Epithelial cell of proximal tubule (primary cell): ENCODE measurements around the gene CBFA2T3. TPM values are rescaled to one million over a fixed set of nuclear protein-coding genes. Genes with fewer than 3 reads are reported as not detected.

Experiments
- DNase-seq: peaks from one replicate; pipeline ENCODE4 v3.0.0-alpha.2; 2011; ENCODE audit warnings: low read depth
- H3K4me3 ChIP-seq: 2 replicates; pipeline ENCODE4 v1.5.1; 2011; ENCODE audit warnings: low read depth, mild to moderate bottlenecking, low read length
- total RNA-seq: library from RNA; depleted of rRNA; stranded (reverse); fragments of >200 nt; gene quantifications from 2 replicates; pipeline ENCODE4 v1.2.3, GENCODE V29; 2015
- TF ChIP-seq, protein P1 (sequence below): conservative IDR thresholded peaks from 2 replicates; pipeline ENCODE4 v1.5.1; 2012; ENCODE audit warnings: low read depth, mild to moderate bottlenecking, low read length

CBFA2T3 gene
- total RNA-seq, 1 donor from 2014 or later = 0.86 TPM

DNA sequence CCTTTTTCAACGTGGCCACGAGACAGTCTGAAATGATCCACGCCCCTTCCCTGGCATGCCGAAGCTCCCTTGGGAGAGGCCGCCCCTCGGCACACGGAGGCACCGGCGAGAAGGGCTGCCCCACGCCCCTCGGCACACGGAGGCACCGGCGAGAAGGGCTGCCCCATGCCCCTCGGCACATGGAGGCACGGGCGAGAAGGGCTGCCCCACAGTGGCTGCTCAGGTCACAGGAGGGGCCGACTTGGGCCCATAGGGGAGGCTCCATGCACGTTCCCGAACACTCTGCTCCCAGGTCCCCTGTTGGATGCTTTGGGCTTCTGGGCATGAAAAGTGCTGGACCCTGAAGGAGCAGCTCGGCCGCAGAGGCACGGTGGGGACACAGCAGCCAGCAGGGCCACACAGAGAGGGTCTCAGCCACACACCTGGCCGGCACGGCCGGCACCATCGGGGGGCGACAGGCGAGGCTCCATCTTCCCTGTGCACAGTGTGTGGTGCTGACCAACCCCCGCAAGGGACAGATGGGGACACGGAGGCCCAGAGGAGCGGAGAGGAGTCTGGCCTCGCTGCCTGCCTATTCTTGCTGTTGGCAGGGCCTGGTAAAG is 42.8 kb downstream of the CBFA2T3 start:
- DNase-seq = no peak
- TF ChIP-seq, protein P1, sequence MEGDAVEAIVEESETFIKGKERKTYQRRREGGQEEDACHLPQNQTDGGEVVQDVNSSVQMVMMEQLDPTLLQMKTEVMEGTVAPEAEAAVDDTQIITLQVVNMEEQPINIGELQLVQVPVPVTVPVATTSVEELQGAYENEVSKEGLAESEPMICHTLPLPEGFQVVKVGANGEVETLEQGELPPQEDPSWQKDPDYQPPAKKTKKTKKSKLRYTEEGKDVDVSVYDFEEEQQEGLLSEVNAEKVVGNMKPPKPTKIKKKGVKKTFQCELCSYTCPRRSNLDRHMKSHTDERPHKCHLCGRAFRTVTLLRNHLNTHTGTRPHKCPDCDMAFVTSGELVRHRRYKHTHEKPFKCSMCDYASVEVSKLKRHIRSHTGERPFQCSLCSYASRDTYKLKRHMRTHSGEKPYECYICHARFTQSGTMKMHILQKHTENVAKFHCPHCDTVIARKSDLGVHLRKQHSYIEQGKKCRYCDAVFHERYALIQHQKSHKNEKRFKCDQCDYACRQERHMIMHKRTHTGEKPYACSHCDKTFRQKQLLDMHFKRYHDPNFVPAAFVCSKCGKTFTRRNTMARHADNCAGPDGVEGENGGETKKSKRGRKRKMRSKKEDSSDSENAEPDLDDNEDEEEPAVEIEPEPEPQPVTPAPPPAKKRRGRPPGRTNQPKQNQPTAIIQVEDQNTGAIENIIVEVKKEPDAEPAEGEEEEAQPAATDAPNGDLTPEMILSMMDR = no peak
- H3K4me3 ChIP-seq = no peak overlapping the region

DNA sequence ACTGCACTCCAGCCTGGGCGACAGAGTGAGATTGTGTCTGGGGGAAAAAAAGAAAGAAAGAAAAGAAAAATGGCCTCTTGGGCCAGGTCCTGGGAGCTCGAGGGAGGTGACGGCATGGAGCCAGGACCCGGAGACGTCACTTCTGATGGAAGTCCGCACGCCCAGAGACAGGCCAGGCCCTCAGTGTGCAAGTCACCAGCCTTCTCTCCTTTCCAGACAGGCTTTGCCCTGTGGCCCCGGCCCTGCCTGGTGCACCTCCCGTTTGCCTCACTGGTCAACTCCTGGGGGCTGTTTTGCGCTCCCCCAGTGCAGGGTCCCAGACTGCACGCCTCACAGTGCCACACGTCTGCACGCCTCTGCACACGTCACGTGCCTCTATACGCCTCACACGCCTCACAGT is 44.1 kb downstream of the CBFA2T3 start:
- TF ChIP-seq, protein P1 = no peak
- DNase-seq = no peak

DNA sequence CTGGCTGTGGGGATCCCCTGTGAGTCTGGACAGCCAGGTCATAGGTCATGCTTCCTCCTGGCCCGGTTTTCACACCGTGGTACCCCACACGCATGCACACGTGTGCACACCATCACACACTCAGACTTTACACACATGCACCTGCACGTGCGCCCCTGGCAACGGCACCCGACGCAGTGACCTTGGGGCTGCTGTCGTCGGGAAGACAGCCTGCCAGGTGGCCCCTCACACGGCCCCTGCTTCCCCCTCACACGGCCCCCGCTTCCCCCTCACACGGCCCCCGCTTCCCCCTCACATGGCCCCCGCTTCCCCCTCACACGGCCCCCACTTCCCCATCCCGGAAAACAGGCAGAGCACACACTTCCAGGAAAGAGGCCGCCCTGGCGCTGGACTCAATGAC is 45.1 kb downstream of the CBFA2T3 start:
- TF ChIP-seq, protein P1 = no peak
- no peak for DNase-seq
- H3K4me3 ChIP-seq = no peak overlapping the region

More for the DNA sequence above, 44.1 kb downstream of the CBFA2T3 start:
- H3K4me3 ChIP-seq = no peak overlapping the region

DNA sequence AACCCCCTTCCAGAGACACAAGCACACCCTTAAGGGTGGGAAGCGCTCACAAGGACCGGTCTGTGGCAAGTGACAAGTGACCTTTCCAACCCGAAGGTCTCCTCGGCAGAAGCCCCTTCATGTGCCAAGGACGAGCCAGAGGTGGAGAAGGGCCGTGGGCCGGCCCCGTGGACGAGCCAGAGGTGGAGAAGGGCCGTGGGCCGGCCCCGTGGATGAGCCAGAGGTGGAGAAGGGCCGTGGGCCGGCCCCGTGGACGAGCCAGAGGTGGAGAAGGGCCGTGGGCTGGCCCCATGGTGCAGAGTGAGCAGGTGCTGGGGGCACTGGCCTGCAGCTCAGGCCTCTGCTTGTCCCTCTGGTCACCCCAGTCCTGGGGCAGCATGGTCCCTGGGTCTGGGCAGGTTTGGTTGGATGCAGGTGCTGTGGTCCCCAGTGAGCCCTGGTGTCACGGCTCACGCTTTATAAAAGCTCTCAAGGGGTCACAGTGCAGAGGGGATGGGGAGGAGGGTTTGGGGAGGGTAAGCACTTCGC is 45.6 kb downstream of the CBFA2T3 start:
- no peak for DNase-seq
- no peak overlapping the region for H3K4me3 ChIP-seq
- TF ChIP-seq, protein P1 = no peak

DNA sequence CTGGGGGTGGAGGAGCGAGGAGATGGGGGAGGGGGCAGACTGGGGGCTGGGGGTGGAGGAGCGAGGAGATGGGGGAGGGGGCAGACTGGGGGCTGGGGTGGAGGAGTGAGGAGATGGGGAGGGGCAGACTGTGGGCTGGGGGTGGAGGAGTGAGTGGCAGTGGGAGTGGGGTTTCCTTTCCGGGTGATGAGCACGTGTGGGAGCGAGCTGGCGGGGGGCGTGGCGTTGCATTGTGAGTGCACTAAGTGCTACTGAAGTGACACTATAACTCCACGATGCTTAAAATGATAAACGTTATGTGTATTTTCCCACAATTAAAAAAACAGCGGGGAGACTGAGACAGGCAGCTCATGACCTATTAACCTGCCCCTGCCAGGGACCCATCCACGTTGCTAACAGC is 46.3 kb downstream of the CBFA2T3 start:
- no peak for DNase-seq
- no peak overlapping the region for H3K4me3 ChIP-seq
- TF ChIP-seq, protein P1 = no peak

DNA sequence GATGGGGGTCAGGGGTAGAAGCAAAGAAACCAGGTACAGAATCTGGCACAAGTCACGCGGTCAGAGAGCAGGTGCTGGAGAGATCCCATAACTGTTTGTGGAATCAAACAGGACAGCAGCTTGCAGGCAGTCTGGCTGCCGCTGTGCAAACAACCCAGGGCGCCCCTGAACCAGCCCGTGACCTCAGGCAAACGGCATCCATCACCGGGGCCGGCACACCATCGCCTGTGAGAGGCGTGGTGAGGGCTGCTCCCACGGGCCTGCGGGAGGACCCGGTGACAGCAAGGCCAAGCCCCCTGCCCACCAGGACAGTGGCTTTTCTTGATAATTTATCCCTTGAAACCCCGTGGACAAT is 47.9 kb downstream of the CBFA2T3 start:
- TF ChIP-seq, protein P1 = no peak
- DNase-seq = no peak

More for the DNA sequence above, 47.9 kb downstream of the CBFA2T3 start:
- H3K4me3 ChIP-seq = no peak overlapping the region
